ENCODE results near the gene C2CD5. TPM values are rescaled to one million over a fixed set of nuclear protein-coding genes. Genes with fewer than 3 reads are reported as not detected.
"Not testable (repeated sequence)": the region's sequence is repeated elsewhere in the genome, so short reads cannot be mapped to it uniquely, and the experiment has no call there.

C2CD5 gene
- total RNA-seq, 1 donor from 2014 or later: 17.3 TPM

- Mint-ChIP-seq H3K27me3 (ENCODE audit: low read depth) (no peaks in the 10 kb centered on the region), H3K4me3 (ENCODE audit: unreplicated experiment) (no peak overlapping the region), H3K4me1 (ENCODE audit: low read depth) (no peaks in the 10 kb centered on the region), H3K9me3 (ENCODE audit: low read depth) (no peaks in the 10 kb centered on the region), H3K36me3 (ENCODE audit: low read depth) (no peaks in the 10 kb centered on the region), H3K27ac (ENCODE audit: unreplicated experiment) (no peak overlapping the region)
- DNase-seq (ENCODE audit: low spot score): no peak
- TF ChIP-seq, protein P1, sequence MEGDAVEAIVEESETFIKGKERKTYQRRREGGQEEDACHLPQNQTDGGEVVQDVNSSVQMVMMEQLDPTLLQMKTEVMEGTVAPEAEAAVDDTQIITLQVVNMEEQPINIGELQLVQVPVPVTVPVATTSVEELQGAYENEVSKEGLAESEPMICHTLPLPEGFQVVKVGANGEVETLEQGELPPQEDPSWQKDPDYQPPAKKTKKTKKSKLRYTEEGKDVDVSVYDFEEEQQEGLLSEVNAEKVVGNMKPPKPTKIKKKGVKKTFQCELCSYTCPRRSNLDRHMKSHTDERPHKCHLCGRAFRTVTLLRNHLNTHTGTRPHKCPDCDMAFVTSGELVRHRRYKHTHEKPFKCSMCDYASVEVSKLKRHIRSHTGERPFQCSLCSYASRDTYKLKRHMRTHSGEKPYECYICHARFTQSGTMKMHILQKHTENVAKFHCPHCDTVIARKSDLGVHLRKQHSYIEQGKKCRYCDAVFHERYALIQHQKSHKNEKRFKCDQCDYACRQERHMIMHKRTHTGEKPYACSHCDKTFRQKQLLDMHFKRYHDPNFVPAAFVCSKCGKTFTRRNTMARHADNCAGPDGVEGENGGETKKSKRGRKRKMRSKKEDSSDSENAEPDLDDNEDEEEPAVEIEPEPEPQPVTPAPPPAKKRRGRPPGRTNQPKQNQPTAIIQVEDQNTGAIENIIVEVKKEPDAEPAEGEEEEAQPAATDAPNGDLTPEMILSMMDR (IDR thresholded peaks at IDR 0.05): no peak
Observed at GRCh38 chr12:22562036-22563028, 18.0 kb upstream of the C2CD5 start.

DNA sequence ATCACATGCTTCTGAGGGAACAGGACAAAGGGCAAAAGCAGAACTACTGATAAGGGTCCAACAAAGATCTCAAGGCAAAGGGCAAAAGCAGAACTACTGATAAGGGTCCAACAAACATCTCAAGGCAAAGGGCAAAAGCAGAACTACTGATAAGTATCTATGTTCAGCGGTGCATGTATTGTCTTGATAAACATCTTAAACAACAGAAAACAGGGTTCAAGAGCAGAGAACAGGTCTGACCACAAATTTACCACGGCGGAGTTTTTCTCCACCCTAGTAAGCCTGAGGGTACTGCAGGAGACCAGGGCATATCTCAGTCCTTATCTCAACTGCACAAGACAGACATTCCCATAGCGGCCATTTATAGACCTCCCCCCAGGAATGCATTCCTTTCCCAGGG is 10.4 kb upstream of the C2CD5 start:
- not testable (repeated sequence) for H3K27ac Mint-ChIP-seq (ENCODE audit: unreplicated experiment); H3K4me1 Mint-ChIP-seq (ENCODE audit: low read depth); H3K9me3 Mint-ChIP-seq (ENCODE audit: low read depth); H3K27me3 Mint-ChIP-seq (ENCODE audit: low read depth); DNase-seq (ENCODE audit: low spot score); H3K4me3 Mint-ChIP-seq (ENCODE audit: unreplicated experiment); H3K36me3 Mint-ChIP-seq (ENCODE audit: low read depth)

GRCh38 chr12:22551624-22552023 is 7.3 kb upstream of the C2CD5 start:
- no peak for DNase-seq (ENCODE audit: low spot score)
- TF ChIP-seq, protein P1 (IDR thresholded peaks at IDR 0.05): no peak
- Mint-ChIP-seq H3K27ac (ENCODE audit: unreplicated experiment) (no peak overlapping the region), H3K9me3 (ENCODE audit: low read depth) (peaks cover 9% of the 10 kb centered on the region), H3K4me1 (ENCODE audit: low read depth) (no peaks in the 10 kb centered on the region), H3K36me3 (ENCODE audit: low read depth) (peaks cover 9% of the 10 kb centered on the region), H3K27me3 (ENCODE audit: low read depth) (no peaks in the 10 kb centered on the region), H3K4me3 (ENCODE audit: unreplicated experiment) (no peak overlapping the region)

- Mint-ChIP-seq H3K9me3 (ENCODE audit: low read depth) (peaks cover 3% of the 10 kb centered on the region), H3K4me3 (ENCODE audit: unreplicated experiment) (peak overlapping the region; percentile 54), H3K36me3 (ENCODE audit: low read depth) (peaks cover 4% of the 10 kb centered on the region), H3K27me3 (ENCODE audit: low read depth) (no peaks in the 10 kb centered on the region), H3K27ac (ENCODE audit: unreplicated experiment) (no peak overlapping the region), H3K4me1 (ENCODE audit: low read depth) (peaks cover 27% of the 10 kb centered on the region)
- no peak for DNase-seq (ENCODE audit: low spot score)
- TF ChIP-seq, protein P1 (IDR thresholded peaks at IDR 0.05): no peak
Observed at GRCh38 chr12:22545255-22545654, 913 bp upstream of the C2CD5 start.

GRCh38 chr12:22543246-22544037 is 900 bp downstream of the C2CD5 start:
- peaks cover 4% of the 10 kb centered on the region for H3K36me3 Mint-ChIP-seq (ENCODE audit: low read depth)

More at GRCh38 chr12:22543246-22544037, 900 bp downstream of the C2CD5 start:
- TF ChIP-seq, protein P1 (IDR thresholded peaks at IDR 0.05): no peak
- Mint-ChIP-seq H3K9me3 (ENCODE audit: low read depth) (peaks cover 3% of the 10 kb centered on the region), H3K27ac (ENCODE audit: unreplicated experiment) (peak overlapping the region; percentile 94), H3K4me3 (ENCODE audit: unreplicated experiment) (peak overlapping the region; percentile 89), H3K4me1 (ENCODE audit: low read depth) (peaks cover 36% of the 10 kb centered on the region), H3K27me3 (ENCODE audit: low read depth) (no peaks in the 10 kb centered on the region)
- DNase-seq (ENCODE audit: low spot score): no peak

Data from chondrocyte (in vitro differentiated cells).